Fibroblast of lung (primary cell): ENCODE data around the gene NUCB1. TPM values are rescaled to one million over a fixed set of nuclear protein-coding genes. Genes with fewer than 3 reads are reported as not detected.
A peak's percentile ranks its signal among the peaks of the same experiment; 100 is the strongest.

Experiments
- DNase-seq, 2 donors: peaks; one replicate each; pipeline versions ENCODE4 v3.0.0 to v3.0.0-alpha.2; 2010; ENCODE audit warnings: low read depth in 2 of 2
- H2AFZ ChIP-seq: 2 replicates; pipeline ENCODE4 v1.5.1; 2012; ENCODE audit warnings: low read length, control low read depth, inconsistent platforms
- H3K27ac ChIP-seq: 2 replicates; pipeline ENCODE4 v1.5.1; 2011; ENCODE audit warnings: low read length, control low read depth; ENCODE audit not compliant: insufficient read depth
- H3K27me3 ChIP-seq: 2 replicates; pipeline ENCODE4 v1.5.1; 2011; ENCODE audit warnings: mild to moderate bottlenecking, low read length; ENCODE audit not compliant: control insufficient read depth, insufficient read depth
- H3K36me3 ChIP-seq: 2 replicates; pipeline ENCODE4 v1.5.1; 2011; ENCODE audit warnings: low read length; ENCODE audit not compliant: control insufficient read depth, insufficient read depth
- H3K4me1 ChIP-seq: 2 replicates; pipeline ENCODE4 v1.5.1; 2011; ENCODE audit warnings: low read length; ENCODE audit not compliant: control insufficient read depth, insufficient read depth; ENCODE audit errors: extremely low read depth
- H3K4me2 ChIP-seq: 2 replicates; pipeline ENCODE4 v1.5.1; 2011; ENCODE audit warnings: low read length, control low read depth; ENCODE audit not compliant: insufficient read depth; ENCODE audit errors: extremely low read depth
- H3K4me3 ChIP-seq, 4 experiments: fragments of 200-600 bp in 1 of 4; sonication (generic) in 1 of 4; replicated peaks in 1 of 4; 2 replicates each; pipeline ENCODE4 v1.5.1; 2011 to 2016; ENCODE audit warnings: low read length in 4 of 4, low read depth in 3 of 4, mild to moderate bottlenecking in 3 of 4, control low read depth in 2 of 4, inconsistent platforms in 1 of 4, mixed read lengths in 1 of 4; ENCODE audit not compliant: insufficient read depth in 1 of 4; ENCODE audit errors: control extremely low read depth in 1 of 4
- H3K79me2 ChIP-seq: 2 replicates; pipeline ENCODE4 v1.5.1; 2012; ENCODE audit warnings: mild to moderate bottlenecking, low read length, inconsistent platforms; ENCODE audit not compliant: control insufficient read depth, insufficient read depth
- H3K9ac ChIP-seq: 2 replicates; pipeline ENCODE4 v1.5.1; 2011; ENCODE audit warnings: mild to moderate bottlenecking, low read length, control low read depth; ENCODE audit not compliant: insufficient read depth
- H3K9me3 ChIP-seq: 2 replicates; pipeline ENCODE4 v1.5.1; 2012; ENCODE audit warnings: low read depth, low read length; ENCODE audit not compliant: control insufficient read depth, insufficient read depth
- H4K20me1 ChIP-seq: 2 replicates; pipeline ENCODE4 v1.5.1; 2011; ENCODE audit warnings: low read length; ENCODE audit not compliant: control insufficient read depth, insufficient read depth; ENCODE audit errors: extremely low read depth
- CTCF ChIP-seq, 2 donors: IDR thresholded peaks in 1 of 2; conservative IDR thresholded peaks in 1 of 2; 1 replicate in 1 of 2; 2 replicates in 1 of 2; pipeline ENCODE4 v1.5.1; 2011 to 2012; ENCODE audit warnings: low read length in 2 of 2, control low read depth in 1 of 2, inconsistent platforms in 1 of 2, low read depth in 1 of 2, mild to moderate bottlenecking in 1 of 2
- EZH2 ChIP-seq: IDR thresholded peaks from 2 replicates; pipeline ENCODE4 v1.5.1; 2012; ENCODE audit warnings: low read length, control low read depth, mild to moderate bottlenecking; ENCODE audit errors: missing control alignments
- polyA minus RNA-seq: library from RNA; depleted of rRNA, polyadenylated mRNA; stranded (reverse); fragments of >200 nt; gene quantifications from 2 replicates; pipeline ENCODE4 v1.2.3, GENCODE V29; 2011; ENCODE audit warnings: low replicate concordance
- polyA plus RNA-seq, 2 donors: library from polyadenylated mRNA; depleted of rRNA in 1 of 2; stranded (reverse) in 1 of 2; unstranded in 1 of 2; fragments of >200 nt; gene quantifications; 2 replicates each; pipeline ENCODE4 v1.2.1, GENCODE V29; 2011 to 2012; ENCODE audit warnings: missing spikeins in 1 of 2
- total RNA-seq: library from RNA; depleted of rRNA; stranded (reverse); fragments of >200 nt; gene quantifications from 2 replicates; pipeline ENCODE4 v1.2.1, GENCODE V29; 2014

The NUCB1 gene
- total RNA-seq (130 and 137 TPM in 2 replicates), polyA plus RNA-seq (101 and 129 TPM in 2 replicates), polyA minus RNA-seq (127 and 321 TPM in 2 replicates)
- 179 and 237 TPM in 2 replicates for polyA plus RNA-seq (2012)

DNA sequence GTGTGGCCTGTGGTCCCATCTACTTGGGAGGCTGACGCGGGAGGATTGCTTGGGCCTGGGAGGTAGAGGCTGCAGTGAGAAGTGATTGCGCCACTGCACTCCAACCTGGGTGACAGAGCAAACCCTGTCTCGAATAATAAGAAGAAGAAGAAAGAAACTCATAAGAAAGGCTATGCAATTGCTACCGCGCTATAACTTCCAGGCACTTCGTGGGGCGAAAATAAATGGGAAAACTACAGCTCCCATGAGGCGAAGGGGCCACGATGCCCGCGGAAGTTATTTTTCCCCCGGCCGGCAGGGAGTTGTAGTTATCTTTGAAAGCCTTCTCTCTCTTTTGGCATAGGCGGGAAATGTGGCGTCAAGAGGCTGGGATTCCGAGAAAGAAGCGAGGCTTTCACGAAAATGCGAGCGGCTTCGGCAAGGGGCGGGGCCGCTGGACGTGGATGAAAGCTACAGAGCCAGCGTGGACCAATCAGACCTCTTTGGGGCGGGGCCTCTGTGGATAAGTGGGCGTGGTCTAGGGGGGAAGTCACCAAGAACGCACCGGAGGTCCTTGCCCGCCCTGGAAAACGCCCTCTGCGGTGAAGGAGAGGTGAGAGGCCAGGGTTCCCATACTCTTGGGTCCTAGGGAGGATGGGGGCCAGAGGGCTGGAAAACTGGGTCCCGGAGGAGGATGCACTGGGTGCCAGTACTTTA, at the start of gene NUCB1:
TSS of gene NUCB1 (plus strand) at position 532 of the 696 bp plus-strand sequence. CDS start 485 bp downstream, outside the sequence.
- Histone ChIP-seq H3K36me3 (peaks cover 5% of the 10 kb centered on the region), H3K4me1 (no peaks in the 10 kb centered on the region), H3K9me3 (no peaks in the 10 kb centered on the region), H2AFZ (peak within 1 kb of the TSS; percentile 80), H3K27ac (peak within 1 kb of the TSS; percentile 92), H3K4me3 (peak within 1 kb of the TSS; percentile 79 to 100 (median 93)), H3K4me2 (peak within 1 kb of the TSS; percentile 98), H3K9ac (peak within 1 kb of the TSS; percentile 92), H3K79me2 (peaks cover 17% of the 10 kb centered on the region), H4K20me1 (no peaks in the 10 kb centered on the region), H3K27me3 (no peaks in the 10 kb centered on the region)
- TF ChIP-seq CTCF (conservative IDR thresholded peaks at IDR 0.05 in 1 of 2, IDR thresholded peaks at IDR 0.05 in 1 of 2; ENCODE audit: low read depth in 1 of 2, low read length in 2 of 2) (peak; percentile 32 to 38), EZH2 (no peak)
- DNase-seq, result peak; percentile 97 to 99

DNA sequence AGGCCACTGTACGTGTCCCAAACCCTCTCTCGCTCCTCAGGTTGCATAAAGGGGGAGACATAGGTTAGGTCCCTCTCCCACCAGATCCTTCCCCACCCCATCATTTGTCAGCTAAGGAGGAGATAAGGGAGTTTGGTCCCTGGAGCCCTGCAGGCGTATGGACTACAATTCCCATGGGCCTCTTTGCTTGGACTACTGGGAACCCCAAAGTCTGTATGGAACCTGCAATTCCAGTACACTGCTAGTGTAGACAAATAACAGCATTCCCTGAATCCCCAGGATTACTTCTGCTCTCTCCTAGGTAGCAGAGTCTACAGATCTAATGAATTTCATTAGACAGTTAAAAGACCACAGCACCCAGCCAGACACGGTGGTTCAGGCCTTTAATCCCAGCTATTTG, 47.8 kb upstream of the NUCB1 start:
- H4K20me1 ChIP-seq, result no peaks in the 10 kb centered on the region
- no peak overlapping the region for H3K9ac ChIP-seq
- H3K4me3 ChIP-seq, result no peak overlapping the region
- no peak for TF ChIP-seq EZH2
- TF ChIP-seq CTCF (conservative IDR thresholded peaks at IDR 0.05 in 1 of 2, IDR thresholded peaks at IDR 0.05 in 1 of 2; ENCODE audit: low read depth in 1 of 2, low read length in 2 of 2), result no peak
- no peaks in the 10 kb centered on the region for H3K27me3 ChIP-seq
- H3K4me1 ChIP-seq, result no peaks in the 10 kb centered on the region
- no peaks in the 10 kb centered on the region for H3K79me2 ChIP-seq
- DNase-seq, result no peak
- no peak overlapping the region for H3K27ac ChIP-seq
- H3K9me3 ChIP-seq, result no peaks in the 10 kb centered on the region
- H3K36me3 ChIP-seq, result peaks cover 9% of the 10 kb centered on the region
- no peak overlapping the region for H3K4me2 ChIP-seq
- H2AFZ ChIP-seq, result no peak overlapping the region

GRCh38 chr19:48853483-48853882, 46.6 kb upstream of the NUCB1 start:
- no peak for DNase-seq
- Histone ChIP-seq H3K9ac (no peak overlapping the region), H3K36me3 (peaks cover 13% of the 10 kb centered on the region), H3K4me1 (no peaks in the 10 kb centered on the region), H2AFZ (no peak overlapping the region), H3K9me3 (no peaks in the 10 kb centered on the region), H3K27me3 (no peaks in the 10 kb centered on the region), H3K27ac (no peak overlapping the region), H3K4me2 (no peak overlapping the region), H4K20me1 (no peaks in the 10 kb centered on the region), H3K4me3 (no peak overlapping the region), H3K79me2 (no peaks in the 10 kb centered on the region)
- TF ChIP-seq CTCF (conservative IDR thresholded peaks at IDR 0.05 in 1 of 2, IDR thresholded peaks at IDR 0.05 in 1 of 2; ENCODE audit: low read depth in 1 of 2, low read length in 2 of 2) (no peak), EZH2 (no peak)
